ENCODE results near the gene EGFL8.

EGFL8 gene

GRCh38 chr6:32179766-32180405 is 15.5 kb downstream of the EGFL8 start:
- TF ChIP-seq CTCF (IDR thresholded peaks at IDR 0.05; ENCODE audit: insufficient read depth, missing control alignments), result no peak
- FAIRE-seq (no peak), DNase-seq (ENCODE audit: insufficient read length, low spot score) (no peak)

GRCh38 chr6:32181148-32181702 is 16.8 kb downstream of the EGFL8 start:
- FAIRE-seq, result no peak
- no peak for TF ChIP-seq CTCF (IDR thresholded peaks at IDR 0.05; ENCODE audit: insufficient read depth, missing control alignments)

GRCh38 chr6:32181915-32182529 is 17.6 kb downstream of the EGFL8 start:
- no peak for FAIRE-seq
- no peak for TF ChIP-seq CTCF (IDR thresholded peaks at IDR 0.05; ENCODE audit: insufficient read depth, missing control alignments)
- no peak for DNase-seq (ENCODE audit: insufficient read length, low spot score)

More at GRCh38 chr6:32181148-32181702, 16.8 kb downstream of the EGFL8 start:
- no peak for DNase-seq (ENCODE audit: insufficient read length, low spot score)

- no peak for FAIRE-seq
- no peak for DNase-seq (ENCODE audit: insufficient read length, low spot score)
- TF ChIP-seq CTCF (IDR thresholded peaks at IDR 0.05; ENCODE audit: insufficient read depth, missing control alignments), result no peak
Observed at GRCh38 chr6:32182555-32182981, 18.2 kb downstream of the EGFL8 start.

GRCh38 chr6:32183030-32183429 is 18.6 kb downstream of the EGFL8 start:
- no peak for TF ChIP-seq CTCF (IDR thresholded peaks at IDR 0.05; ENCODE audit: insufficient read depth, missing control alignments)
- FAIRE-seq (no peak), DNase-seq (ENCODE audit: insufficient read length, low spot score) (no peak)

GRCh38 chr6:32183483-32184083 is 19.2 kb downstream of the EGFL8 start:
- TF ChIP-seq CTCF (IDR thresholded peaks at IDR 0.05; ENCODE audit: insufficient read depth, missing control alignments), result no peak
- FAIRE-seq (no peak), DNase-seq (ENCODE audit: insufficient read length, low spot score) (no peak)

Data from D721Med (cell line).